Measurements from ENCODE around the gene HRNR. TPM values are rescaled to one million over a fixed set of nuclear protein-coding genes. Genes with fewer than 3 reads are reported as not detected.
"Not testable (repeated sequence)": the region's sequence is repeated elsewhere in the genome, so short reads cannot be mapped to it uniquely, and the experiment has no call there.

The HRNR gene
- total RNA-seq: not detected

DNA sequence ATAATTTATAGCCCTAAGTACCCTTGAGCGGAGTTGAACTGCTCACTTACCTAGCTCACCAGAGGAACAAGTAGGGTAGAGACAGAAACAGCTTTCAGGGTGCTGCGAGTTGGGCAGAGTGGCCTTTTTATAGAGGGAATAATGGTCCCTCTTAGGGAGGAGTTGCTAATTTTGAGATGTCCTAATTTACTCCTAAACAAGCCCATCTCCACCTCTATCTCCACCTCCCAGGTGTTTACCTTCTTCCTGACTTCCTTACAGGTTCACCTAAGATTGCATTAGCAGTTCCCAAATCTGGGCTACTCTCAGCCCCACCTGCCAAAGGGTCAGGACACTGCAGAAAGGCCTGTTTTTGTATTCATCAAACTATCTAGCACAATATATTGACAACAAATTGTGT is at the start of gene HRNR:
HRNR (minus strand) TSS at position 101 of the 400 bp plus-strand sequence. CDS start 940 bp downstream, outside the sequence.
- no peak for DNase-seq (ENCODE audit: low spot score in 2 of 2)
- Histone ChIP-seq H3K4me1 (no peaks in the 10 kb centered on the region), H3K27me3 (no peaks in the 10 kb centered on the region), H3K9me3 (peaks cover 0 to 7% of the 10 kb centered on the region in 2 donors), H3K36me3 (no peaks in the 10 kb centered on the region), H3K4me3 (no peak within 1 kb of the TSS), H3K27ac (no peak within 1 kb of the TSS)
- no peak for TF ChIP-seq CTCF (IDR thresholded peaks at IDR 0.05)
- intact Hi-C loops (cut with DNase I): no loop called here

DNA sequence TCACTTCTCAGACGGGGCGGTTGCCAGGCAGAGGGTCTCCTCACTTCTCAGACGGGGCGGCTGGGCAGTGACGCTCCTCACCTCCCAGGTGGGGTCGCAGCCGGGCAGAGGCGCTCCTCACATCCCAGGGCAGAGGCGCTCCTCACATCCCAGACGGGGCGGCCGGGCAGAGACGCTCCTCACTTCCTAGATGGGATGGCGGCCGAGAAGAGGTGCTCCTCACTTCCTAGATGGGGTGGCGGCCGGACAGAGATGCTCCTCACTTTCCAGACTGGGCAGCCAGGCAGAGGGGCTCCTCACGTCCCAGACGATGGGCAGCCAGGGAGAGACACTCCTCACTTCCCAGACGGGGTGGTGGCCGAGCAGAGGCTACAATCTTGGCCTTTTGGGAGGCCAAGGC is 32.4 kb upstream of the HRNR start:
- peaks cover 0 to 15% of the 10 kb centered on the region in 2 donors for H3K9me3 ChIP-seq
- H3K4me3 ChIP-seq; H3K36me3 ChIP-seq; H3K4me1 ChIP-seq; H3K27me3 ChIP-seq; H3K27ac ChIP-seq; DNase-seq (ENCODE audit: low spot score in 2 of 2); intact Hi-C loops (cut with DNase I): not testable (repeated sequence)

GRCh38 chr1:152252157-152252556 is 28.2 kb upstream of the HRNR start:
- no peak overlapping the region for H3K4me3 ChIP-seq
- DNase-seq (ENCODE audit: low spot score in 2 of 2): no peak
- H3K27me3 ChIP-seq: no peaks in the 10 kb centered on the region
- no peaks in the 10 kb centered on the region for H3K9me3 ChIP-seq
- H3K4me1 ChIP-seq: no peaks in the 10 kb centered on the region
- H3K36me3 ChIP-seq: no peaks in the 10 kb centered on the region
- TF ChIP-seq CTCF (IDR thresholded peaks at IDR 0.05): no peak
- intact Hi-C loops (cut with DNase I): no loop called here
- no peak overlapping the region for H3K27ac ChIP-seq

GRCh38 chr1:152251391-152251790 is 27.4 kb upstream of the HRNR start:
- no peak for DNase-seq (ENCODE audit: low spot score in 2 of 2)
- no peak overlapping the region for H3K4me3 ChIP-seq
- no peaks in the 10 kb centered on the region for H3K9me3 ChIP-seq
- TF ChIP-seq CTCF (IDR thresholded peaks at IDR 0.05): no peak
- H3K27ac ChIP-seq: no peak overlapping the region
- H3K4me1 ChIP-seq: no peaks in the 10 kb centered on the region
- H3K27me3 ChIP-seq: no peaks in the 10 kb centered on the region
- H3K36me3 ChIP-seq: no peaks in the 10 kb centered on the region
- intact Hi-C loops (cut with DNase I): no loop called here

DNA sequence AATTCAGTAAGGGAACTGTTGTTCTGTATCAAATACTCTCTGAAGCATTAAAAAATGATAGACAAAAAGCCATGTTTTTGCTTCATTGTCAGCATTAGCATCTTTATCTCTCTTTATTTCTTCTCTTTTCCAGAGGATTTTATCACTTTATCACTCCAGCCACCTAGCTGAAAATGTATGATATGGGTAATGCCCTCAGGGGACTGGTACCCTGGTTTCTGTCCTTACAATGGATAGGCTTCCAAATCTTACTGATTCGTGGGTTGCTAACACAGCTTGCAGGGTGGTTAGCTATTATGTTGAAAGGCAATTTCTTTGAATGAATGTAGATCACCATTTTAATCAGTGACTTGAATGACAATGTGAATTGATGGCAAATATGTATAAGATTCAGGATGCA is 23.3 kb upstream of the HRNR start:
- Histone ChIP-seq H3K4me1 (no peaks in the 10 kb centered on the region), H3K27ac (no peak overlapping the region), H3K9me3 (no peaks in the 10 kb centered on the region), H3K36me3 (no peaks in the 10 kb centered on the region), H3K4me3 (no peak overlapping the region), H3K27me3 (no peaks in the 10 kb centered on the region)
- intact Hi-C loops (cut with DNase I): no loop called here
- no peak for DNase-seq (ENCODE audit: low spot score in 2 of 2)
- TF ChIP-seq CTCF (IDR thresholded peaks at IDR 0.05): no peak

- no peak overlapping the region for H3K4me3 ChIP-seq
- no peaks in the 10 kb centered on the region for H3K27me3 ChIP-seq
- H3K36me3 ChIP-seq: no peaks in the 10 kb centered on the region
- H3K9me3 ChIP-seq: no peaks in the 10 kb centered on the region
- H3K27ac ChIP-seq: no peak overlapping the region
- TF ChIP-seq CTCF (IDR thresholded peaks at IDR 0.05): no peak
- no peak for DNase-seq (ENCODE audit: low spot score in 2 of 2)
- intact Hi-C loops (cut with DNase I): no loop called here
- H3K4me1 ChIP-seq: no peaks in the 10 kb centered on the region
Observed at GRCh38 chr1:152244576-152245273, 20.7 kb upstream of the HRNR start.

Measured in ascending aorta (tissue), 2 donors.